ENCODE results near the gene NOS2. TPM values are rescaled to one million over a fixed set of nuclear protein-coding genes. Genes with fewer than 3 reads are reported as not detected.

Gene NOS2
- total RNA-seq, 1 donor from 2014 or later, result under 0.01 TPM

- TF ChIP-seq CTCF (conservative IDR thresholded peaks at IDR 0.05; ENCODE audit: low read depth, low read length), result no peak
- no peak for DNase-seq (ENCODE audit: low read depth)
- H3K4me3 ChIP-seq (ENCODE audit: low read depth, low read length), result peak overlapping the region; percentile 14
Measured at GRCh38 chr17:27793906-27794569, 6.3 kb downstream of the NOS2 start.

GRCh38 chr17:27793168-27793905 is 7.0 kb downstream of the NOS2 start:
- no peak for DNase-seq (ENCODE audit: low read depth)
- TF ChIP-seq CTCF (conservative IDR thresholded peaks at IDR 0.05; ENCODE audit: low read depth, low read length), result no peak
- H3K4me3 ChIP-seq (ENCODE audit: low read depth, low read length), result peak overlapping the region; percentile 14

- no peak for TF ChIP-seq CTCF (conservative IDR thresholded peaks at IDR 0.05; ENCODE audit: low read depth, low read length)
- H3K4me3 ChIP-seq (ENCODE audit: low read depth, low read length), result no peak overlapping the region
- no peak for DNase-seq (ENCODE audit: low read depth)
Measured at GRCh38 chr17:27792095-27792494, 8.2 kb downstream of the NOS2 start.

GRCh38 chr17:27788919-27789318 is 11.4 kb downstream of the NOS2 start:
- DNase-seq (ENCODE audit: low read depth), result no peak
- no peak for TF ChIP-seq CTCF (conservative IDR thresholded peaks at IDR 0.05; ENCODE audit: low read depth, low read length)

GRCh38 chr17:27783440-27784350 is 16.6 kb downstream of the NOS2 start:
- H3K4me3 ChIP-seq (ENCODE audit: low read depth, low read length), result no peak overlapping the region
- TF ChIP-seq CTCF (conservative IDR thresholded peaks at IDR 0.05; ENCODE audit: low read depth, low read length), result no peak
- no peak for DNase-seq (ENCODE audit: low read depth)

More at GRCh38 chr17:27788919-27789318, 11.4 kb downstream of the NOS2 start:
- H3K4me3 ChIP-seq (ENCODE audit: low read depth, low read length), result no peak overlapping the region

- no peak overlapping the region for H3K4me3 ChIP-seq (ENCODE audit: low read depth, low read length)
- TF ChIP-seq CTCF (conservative IDR thresholded peaks at IDR 0.05; ENCODE audit: low read depth, low read length), result no peak
- DNase-seq (ENCODE audit: low read depth), result no peak
Measured at GRCh38 chr17:27782791-27783206, 17.5 kb downstream of the NOS2 start.
